PC-9 (cell line): ENCODE results near the gene GALNT10.

Experiments
- CTCF ChIP-seq: fragments of 200-600 bp; sonication (generic); conservative IDR thresholded peaks from 2 replicates; pipeline ENCODE4 v1.6.1; 2017; ENCODE audit warnings: mixed run types, antibody characterized with exemption, mild to moderate bottlenecking, moderate library complexity
- EZH2 ChIP-seq: fragments of 200-600 bp; sonication (generic); IDR thresholded peaks from 2 replicates; pipeline ENCODE4 v1.8.0; 2017; ENCODE audit warnings: antibody characterized with exemption, low read depth

- TF ChIP-seq EZH2 (no peak), CTCF (no peak)
These were observed 183.7 kb downstream of the GALNT10 start for GRCh38 chr5:154374264-154374663.
